GM19395 (cell line): ENCODE data around the gene MALRD1.
"Not testable (repeated sequence)": the region's sequence is repeated elsewhere in the genome, so short reads cannot be mapped to it uniquely, and the experiment has no call there.

ENCODE experiments used
- ATAC-seq: cut with Tn5 transposase; IDR thresholded peaks from one replicate; pipeline ENCODE4 v1.9.1; 2021; ENCODE audit warnings: mild to moderate bottlenecking, moderate library complexity; ENCODE audit not compliant: unreplicated experiment

The MALRD1 gene

GRCh38 chr10:19750972-19751371 lies 702.4 kb downstream of the MALRD1 start:
- ATAC-seq: no peak

GRCh38 chr10:19756919-19757318 lies 708.3 kb downstream of the MALRD1 start:
- ATAC-seq: no peak

GRCh38 chr10:19762026-19762425 lies 713.4 kb downstream of the MALRD1 start:
- no peak for ATAC-seq

GRCh38 chr10:19764111-19764510 lies 715.5 kb downstream of the MALRD1 start:
- ATAC-seq: no peak

GRCh38 chr10:19767876-19768275 lies 719.3 kb downstream of the MALRD1 start:
- no peak for ATAC-seq

GRCh38 chr10:19769826-19770225 lies 721.2 kb downstream of the MALRD1 start:
- ATAC-seq: not testable (repeated sequence)

- ATAC-seq: no peak
Measured at GRCh38 chr10:19772972-19773371, 724.4 kb downstream of the MALRD1 start.

- no peak for ATAC-seq
Measured at GRCh38 chr10:19775296-19775695, 726.7 kb downstream of the MALRD1 start.

- ATAC-seq: no peak
Measured at GRCh38 chr10:19777806-19778205, 729.2 kb downstream of the MALRD1 start.

GRCh38 chr10:19778996-19779395 lies 730.4 kb downstream of the MALRD1 start:
- no peak for ATAC-seq

- ATAC-seq: no peak
Measured at GRCh38 chr10:19782430-19783089, 734.0 kb downstream of the MALRD1 start.

- ATAC-seq: no peak
Measured at GRCh38 chr10:19783721-19784120, 735.1 kb downstream of the MALRD1 start.
